Stromal cell of bone marrow (primary cell): ENCODE results near the gene TFPI.

ENCODE experiments used
- DNase-seq: peaks from one replicate; pipeline ENCODE4 v3.0.0-alpha.2; 2012; ENCODE audit warnings: low read depth

TFPI gene

GRCh38 chr2:187415449-187415848 is 138.8 kb downstream of the TFPI start:
- no peak for DNase-seq
